Stomach (tissue), 9 donors: Measurements from ENCODE around the gene AKAP6. TPM values are rescaled to one million over a fixed set of nuclear protein-coding genes. Genes with fewer than 3 reads are reported as not detected.
A peak's percentile ranks its signal among the peaks of the same experiment; 100 is the strongest.

Source experiments
- DNase-seq, 2 donors: peaks; one replicate each; pipeline versions ENCODE4 v3.0.0 to v3.0.0-alpha.2; 2013 to 2019
- H3K27ac ChIP-seq, 5 donors: fragments of 200-600 bp in 4 of 5; sonication (generic) in 4 of 5; one replicate each; pipeline ENCODE4 v1.5.1; 2013 to 2019; ENCODE audit warnings: mild to moderate bottlenecking in 1 of 5, moderate library complexity in 1 of 5
- H3K27me3 ChIP-seq, 3 donors: fragments of 200-600 bp; sonication (generic); one replicate each; pipeline ENCODE4 v1.5.1; 2017 to 2019; ENCODE audit warnings: mixed run types in 1 of 3
- H3K36me3 ChIP-seq, 4 donors: fragments of 200-600 bp; sonication (generic); 1 replicate in 3 of 4; 2 replicates in 1 of 4; pipeline ENCODE4 v1.5.1; 2016 to 2019
- H3K4me1 ChIP-seq, 4 donors: fragments of 200-600 bp; sonication (generic); one replicate each; pipeline ENCODE4 v1.5.1; 2016 to 2019
- H3K4me3 ChIP-seq, 4 donors: fragments of 200-600 bp; sonication (generic) in 3 of 4; one replicate each; pipeline ENCODE4 v1.5.1; 2016 to 2019; ENCODE audit warnings: mild to moderate bottlenecking in 1 of 4
- H3K9me3 ChIP-seq, 4 donors: fragments of 200-600 bp; sonication (generic); one replicate each; pipeline ENCODE4 v1.5.1; 2016 to 2019
- CTCF ChIP-seq, 7 experiments: fragments of 450-650 bp in 4 of 7; fragments of 200-600 bp in 3 of 7; sonication (generic) in 3 of 7; IDR thresholded peaks; one replicate each; pipeline ENCODE4 v1.5.1; 2016 to 2019; ENCODE audit warnings: antibody characterized with exemption in 7 of 7, control low read depth in 2 of 7, mild to moderate bottlenecking in 1 of 7
- EP300 ChIP-seq: sonication (generic); formaldehyde crosslinking; IDR thresholded peaks from one replicate; pipeline ENCODE4 v1.6.1; 2017; ENCODE audit warnings: antibody characterized with exemption
- POLR2A ChIP-seq, 4 donors: fragments of 450-650 bp; IDR thresholded peaks; one replicate each; pipeline ENCODE4 v1.6.1; 2016; ENCODE audit warnings: antibody characterized with exemption in 4 of 4, control low read depth in 2 of 4, mild to moderate bottlenecking in 1 of 4, moderate library complexity in 1 of 4
- POLR2AphosphoS5 ChIP-seq, 3 donors: sonication (generic); formaldehyde crosslinking; IDR thresholded peaks; one replicate each; pipeline ENCODE4 v1.6.1; 2016; ENCODE audit warnings: antibody characterized with exemption in 3 of 3
- WGBS, 5 donors: extraction: QIAGEN DNeasy Blood & Tissue Kit in 3 of 5; methylation state at CpG; one replicate each; pipeline versions ENCODE4 v1.1.5 to v1.1.7; 2013 to 2018; 5-methylcytosine and 5-hydroxymethylcytosine counted together
- intact Hi-C: fragments of 100-400 bp; cut with DNase I; formaldehyde crosslinking; loops from one replicate; pipeline ENCODE4 v1.15.1; 2023; ENCODE audit warnings: low total_unique reads
- polyA plus RNA-seq, 3 donors: library from polyadenylated mRNA; stranded (reverse); fragments of 200-250 nt; gene quantifications; one replicate each; pipeline ENCODE4 v1.2.3, GENCODE V29; 2013
- total RNA-seq, 5 donors: library from RNA; depleted of rRNA; stranded (reverse); fragments of >200 nt; gene quantifications; one replicate each; pipeline versions ENCODE4 v1.1.0 to v1.2.3, GENCODE V29; 2014 to 2016
- donor health status: healthy with polysubstance abuse.
- donor health status: Bipolar disorder and iron deficiency.
- donor health status: healthy.

The AKAP6 gene
- total and polyA plus RNA-seq, 8 donors = 0.15 to 132 (median 3.3) TPM

- DNase-seq = no peak
These were observed 495.1 kb downstream of the AKAP6 start for GRCh38 chr14:32824195-32824594.

GRCh38 chr14:32825058-32825457, 496.0 kb downstream of the AKAP6 start:
- Histone ChIP-seq H3K36me3 (no peaks in the 10 kb centered on the region), H3K27ac (no peak overlapping the region), H3K4me1 (peaks cover 0 to 9% (median 4%) of the 10 kb centered on the region in 4 donors), H3K4me3 (no peak overlapping the region), H3K27me3 (no peaks in the 10 kb centered on the region), H3K9me3 (no peaks in the 10 kb centered on the region)
- 64 to 80% (median 74%) methylated on average over 4 of the region's 4 CpGs for WGBS, 5 donors
- intact Hi-C loops = no loop called here
- no peak for DNase-seq
- TF ChIP-seq EP300 (no peak), POLR2AphosphoS5 (IDR thresholded peaks at IDR 0.05) (no peak), CTCF (IDR thresholded peaks at IDR 0.05) (no peak)

More at GRCh38 chr14:32824195-32824594, 495.1 kb downstream of the AKAP6 start:
- Histone ChIP-seq H3K9me3 (no peaks in the 10 kb centered on the region), H3K4me3 (no peak overlapping the region), H3K27me3 (no peaks in the 10 kb centered on the region), H3K36me3 (no peaks in the 10 kb centered on the region), H3K27ac (no peak overlapping the region), H3K4me1 (peaks cover 0 to 11% (median 4%) of the 10 kb centered on the region in 4 donors)
- intact Hi-C loops = no loop called here
- TF ChIP-seq POLR2A (IDR thresholded peaks at IDR 0.05) (no peak), POLR2AphosphoS5 (IDR thresholded peaks at IDR 0.05) (no peak), CTCF (IDR thresholded peaks at IDR 0.05) (no peak), EP300 (no peak)
- 69 to 81% (median 70%) methylated on average over 3 of the region's 3 CpGs for WGBS, 5 donors

- no peaks in the 10 kb centered on the region for H3K9me3 ChIP-seq
- DNase-seq = peak in 1 of 2 donors; percentile 27
- intact Hi-C loops = no loop called here
- H3K4me1 ChIP-seq = peaks cover 0 to 7% (median 0%) of the 10 kb centered on the region in 4 donors
- no peak overlapping the region for H3K4me3 ChIP-seq
- TF ChIP-seq POLR2A (IDR thresholded peaks at IDR 0.05) (no peak), EP300 (no peak), CTCF (IDR thresholded peaks at IDR 0.05) (no peak), POLR2AphosphoS5 (IDR thresholded peaks at IDR 0.05) (no peak)
- H3K27me3 ChIP-seq = no peaks in the 10 kb centered on the region
- no peak overlapping the region for H3K27ac ChIP-seq
- no peaks in the 10 kb centered on the region for H3K36me3 ChIP-seq
- WGBS, 5 donors = 46 to 55% (median 51%) methylated on average over 9 of the region's 9 CpGs
These were observed 497.4 kb downstream of the AKAP6 start for GRCh38 chr14:32826404-32827082.

- Histone ChIP-seq H3K27ac (no peak overlapping the region), H3K36me3 (no peaks in the 10 kb centered on the region), H3K9me3 (no peaks in the 10 kb centered on the region), H3K4me1 (peaks cover 0 to 7% (median 0%) of the 10 kb centered on the region in 4 donors), H3K4me3 (no peak overlapping the region), H3K27me3 (no peaks in the 10 kb centered on the region)
- intact Hi-C loops = no loop called here
- no peak for TF ChIP-seq POLR2A (IDR thresholded peaks at IDR 0.05)
- TF ChIP-seq POLR2AphosphoS5 (IDR thresholded peaks at IDR 0.05) = no peak
- no peak for TF ChIP-seq EP300
- no peak for TF ChIP-seq CTCF (IDR thresholded peaks at IDR 0.05)
- no peak for DNase-seq
- 80 to 96% (median 87%) methylated on average over 3 of the region's 3 CpGs for WGBS, 5 donors
These were observed 498.4 kb downstream of the AKAP6 start for GRCh38 chr14:32827514-32827913.
